Mesenchymal stem cell (in vitro differentiated cells and primary cell): ENCODE data around the gene TRMO.

Experiments
- DNase-seq: peaks from one replicate; pipeline ENCODE4 v3.0.0-alpha.2; 2013
- H2AFZ ChIP-seq: one replicate; pipeline ENCODE4 v1.6.1; 2013; ENCODE audit warnings: low read depth, mild to moderate bottlenecking, control low read depth, inconsistent platforms, low read length, moderate library complexity
- H2AK5ac ChIP-seq: 2 replicates; pipeline ENCODE4 v1.6.1; 2013; ENCODE audit warnings: low read length, moderate library complexity, mild to moderate bottlenecking, inconsistent platforms; ENCODE audit not compliant: severe bottlenecking
- H2BK120ac ChIP-seq: one replicate; pipeline ENCODE4 v1.6.1; 2013; ENCODE audit warnings: low read depth, mild to moderate bottlenecking, inconsistent platforms, low read length, moderate library complexity
- H2BK12ac ChIP-seq, 2 experiments: one replicate each; pipeline ENCODE4 v1.6.1; 2013; ENCODE audit warnings: inconsistent platforms in 2 of 2, low read length in 2 of 2, mild to moderate bottlenecking in 2 of 2, moderate library complexity in 2 of 2, control low read depth in 1 of 2
- H2BK15ac ChIP-seq: one replicate; pipeline ENCODE4 v1.6.1; 2013; ENCODE audit warnings: mild to moderate bottlenecking, low read depth, inconsistent platforms; ENCODE audit not compliant: poor library complexity, severe bottlenecking
- H2BK5ac ChIP-seq: 2 replicates; pipeline ENCODE4 v1.6.1; 2013; ENCODE audit warnings: low read depth, mild to moderate bottlenecking, low read length, control low read depth, inconsistent platforms; ENCODE audit not compliant: poor library complexity, severe bottlenecking
- H3K14ac ChIP-seq, 2 experiments: one replicate each; pipeline ENCODE4 v1.6.1; 2013; ENCODE audit warnings: inconsistent platforms in 2 of 2, low read length in 2 of 2, control low read depth in 1 of 2, mild to moderate bottlenecking in 1 of 2, moderate library complexity in 1 of 2
- H3K18ac ChIP-seq, 2 experiments: one replicate each; pipeline ENCODE4 v1.6.1; 2013; ENCODE audit warnings: inconsistent platforms in 2 of 2, low read length in 2 of 2, control low read depth in 1 of 2, low read depth in 1 of 2, mild to moderate bottlenecking in 1 of 2
- H3K23ac ChIP-seq, 2 experiments: one replicate each; pipeline ENCODE4 v1.6.1; 2013; ENCODE audit warnings: inconsistent platforms in 2 of 2, low read length in 2 of 2, mild to moderate bottlenecking in 2 of 2, moderate library complexity in 2 of 2, control low read depth in 1 of 2
- H3K27ac ChIP-seq: 2 replicates; pipeline ENCODE4 v1.5.1; 2013; ENCODE audit warnings: mild to moderate bottlenecking, moderate library complexity, low read length, control low read depth, inconsistent platforms; ENCODE audit not compliant: poor library complexity, severe bottlenecking
- H3K27me3 ChIP-seq, 2 experiments: 2 replicates each; pipeline versions ENCODE4 v1.6.1 to v1.7.0; 2013; ENCODE audit warnings: low read length in 2 of 2, mild to moderate bottlenecking in 2 of 2, moderate library complexity in 2 of 2, control low read depth in 1 of 2, inconsistent platforms in 1 of 2; ENCODE audit not compliant: control insufficient read depth in 1 of 2, insufficient read depth in 1 of 2
- H3K36me3 ChIP-seq, 2 experiments: 2 replicates each; pipeline versions ENCODE4 v1.6.1 to v1.7.0; 2013; ENCODE audit warnings: low read length in 2 of 2, control low read depth in 1 of 2, inconsistent platforms in 1 of 2, low read depth in 1 of 2, mild to moderate bottlenecking in 1 of 2; ENCODE audit not compliant: insufficient read depth in 2 of 2, control insufficient read depth in 1 of 2
- H3K4ac ChIP-seq, 2 experiments: one replicate each; pipeline ENCODE4 v1.6.1; 2013; ENCODE audit warnings: inconsistent platforms in 2 of 2, low read length in 2 of 2, mild to moderate bottlenecking in 2 of 2, moderate library complexity in 2 of 2, control low read depth in 1 of 2, low read depth in 1 of 2
- H3K4me1 ChIP-seq: 2 replicates; pipeline ENCODE4 v1.6.1; 2013; ENCODE audit warnings: low read depth, low read length, control low read depth; ENCODE audit not compliant: control insufficient read depth, insufficient read depth
- H3K4me2 ChIP-seq: 2 replicates; pipeline ENCODE4 v1.6.1; 2013; ENCODE audit warnings: low read length, mild to moderate bottlenecking, inconsistent platforms; ENCODE audit not compliant: poor library complexity, severe bottlenecking
- H3K4me3 ChIP-seq, 2 experiments: 2 replicates each; pipeline versions ENCODE4 v1.5.1 to v1.7.0; 2013; ENCODE audit warnings: low read length in 2 of 2, mild to moderate bottlenecking in 2 of 2, control low read depth in 1 of 2, low read depth in 1 of 2; ENCODE audit not compliant: insufficient read depth in 1 of 2
- H3K79me1 ChIP-seq: replicated peaks from 2 replicates; pipeline ENCODE4 v1.6.1; 2013; ENCODE audit warnings: mild to moderate bottlenecking, control low read depth, low read length, inconsistent platforms; ENCODE audit not compliant: poor library complexity, severe bottlenecking
- H3K9ac ChIP-seq: 2 replicates; pipeline ENCODE4 v1.7.0; 2013; ENCODE audit warnings: mild to moderate bottlenecking, low read length, moderate library complexity
- H3K9me3 ChIP-seq: 2 replicates; pipeline ENCODE4 v1.7.0; 2013; ENCODE audit warnings: mild to moderate bottlenecking, low read length; ENCODE audit not compliant: control insufficient read depth
- H4K8ac ChIP-seq: one replicate; pipeline ENCODE4 v1.6.1; 2013; ENCODE audit warnings: inconsistent platforms, mild to moderate bottlenecking, low read length, moderate library complexity
- H4K91ac ChIP-seq: one replicate; pipeline ENCODE4 v1.6.1; 2013; ENCODE audit warnings: mild to moderate bottlenecking, low read length, inconsistent platforms
- WGBS: methylation state at CpG from one replicate; pipeline ENCODE4 v1.1.7; 2013; ENCODE audit warnings: mixed read lengths; 5-methylcytosine and 5-hydroxymethylcytosine counted together

The TRMO gene

GRCh38 chr9:97935276-97935675 lies 13.0 kb upstream of the TRMO start:
- Histone ChIP-seq H3K18ac (no peak overlapping the region), H3K4ac (no peak overlapping the region), H3K79me1 (no peaks in the 10 kb centered on the region), H3K36me3 (no peaks in the 10 kb centered on the region), H3K9ac (no peak overlapping the region), H3K4me3 (no peak overlapping the region), H3K27me3 (peaks cover 59 to 60% of the 10 kb centered on the region in 2 experiments), H3K23ac (no peak overlapping the region), H3K14ac (no peak overlapping the region), H3K4me2 (no peak overlapping the region), H4K91ac (no peak overlapping the region), H3K4me1 (no peaks in the 10 kb centered on the region), H2BK12ac (no peak overlapping the region), H3K27ac (no peak overlapping the region), H2BK15ac (no peak overlapping the region), H4K8ac (no peak overlapping the region), H2AK5ac (no peak overlapping the region), H3K9me3 (no peaks in the 10 kb centered on the region), H2BK120ac (no peak overlapping the region), H2BK5ac (no peak overlapping the region), H2AFZ (no peak overlapping the region)
- no peak for DNase-seq
- WGBS = 47% methylated on average over 1 of the region's 1 CpG

- Histone ChIP-seq H2AFZ (no peak overlapping the region), H3K9ac (no peak overlapping the region), H3K27ac (no peak overlapping the region), H3K4me2 (no peak overlapping the region), H3K14ac (no peak overlapping the region), H4K91ac (no peak overlapping the region), H2BK120ac (no peak overlapping the region), H3K18ac (no peak overlapping the region), H3K27me3 (peaks cover 57 to 58% of the 10 kb centered on the region in 2 experiments), H3K23ac (no peak overlapping the region), H2BK15ac (no peak overlapping the region), H3K36me3 (no peaks in the 10 kb centered on the region), H3K4me1 (no peaks in the 10 kb centered on the region), H2AK5ac (no peak overlapping the region), H4K8ac (no peak overlapping the region), H3K4me3 (no peak overlapping the region), H3K79me1 (no peaks in the 10 kb centered on the region), H2BK12ac (no peak overlapping the region), H3K4ac (no peak overlapping the region), H3K9me3 (no peaks in the 10 kb centered on the region), H2BK5ac (no peak overlapping the region)
- WGBS = 18% methylated on average over 3 of the region's 6 CpGs
- DNase-seq = no peak
Observed at GRCh38 chr9:97934321-97935115, 12.2 kb upstream of the TRMO start.

GRCh38 chr9:97933297-97933998 lies 11.1 kb upstream of the TRMO start:
- Histone ChIP-seq H3K4me2 (no peak overlapping the region), H3K14ac (no peak overlapping the region)
- WGBS = 20% methylated on average over 1 of the region's 4 CpGs

GRCh38 chr9:97930972-97931371 lies 8.7 kb upstream of the TRMO start:
- no peak overlapping the region for H3K4ac ChIP-seq
- H3K27me3 ChIP-seq = peaks cover 48 to 49% of the 10 kb centered on the region in 2 experiments
- H3K9ac ChIP-seq = no peak overlapping the region
- H3K23ac ChIP-seq = no peak overlapping the region
- H2BK12ac ChIP-seq = no peak overlapping the region
- H3K4me2 ChIP-seq = no peak overlapping the region
- 71% methylated on average over 2 of the region's 3 CpGs for WGBS
- H4K8ac ChIP-seq = no peak overlapping the region
- no peak overlapping the region for H2BK15ac ChIP-seq
- no peak overlapping the region for H2BK5ac ChIP-seq
- H3K79me1 ChIP-seq = no peaks in the 10 kb centered on the region
- H3K4me1 ChIP-seq = no peaks in the 10 kb centered on the region
- H3K18ac ChIP-seq = no peak overlapping the region
- H2AK5ac ChIP-seq = no peak overlapping the region
- H2AFZ ChIP-seq = no peak overlapping the region
- H3K9me3 ChIP-seq = no peaks in the 10 kb centered on the region
- no peak overlapping the region for H2BK120ac ChIP-seq
- H3K14ac ChIP-seq = no peak overlapping the region
- DNase-seq = no peak
- no peak overlapping the region for H4K91ac ChIP-seq
- no peak overlapping the region for H3K27ac ChIP-seq
- no peak overlapping the region for H3K4me3 ChIP-seq
- H3K36me3 ChIP-seq = no peaks in the 10 kb centered on the region

More at GRCh38 chr9:97933297-97933998, 11.1 kb upstream of the TRMO start:
- Histone ChIP-seq H3K27me3 (peaks cover 49 to 51% of the 10 kb centered on the region in 2 experiments), H2BK120ac (no peak overlapping the region), H2AFZ (no peak overlapping the region), H2BK12ac (no peak overlapping the region), H3K4ac (no peak overlapping the region), H3K18ac (no peak overlapping the region), H3K79me1 (no peaks in the 10 kb centered on the region), H3K4me3 (no peak overlapping the region), H3K9ac (no peak overlapping the region), H3K23ac (no peak overlapping the region), H4K91ac (no peak overlapping the region), H3K9me3 (no peaks in the 10 kb centered on the region), H4K8ac (no peak overlapping the region), H3K36me3 (no peaks in the 10 kb centered on the region), H2BK15ac (no peak overlapping the region), H3K27ac (no peak overlapping the region), H2BK5ac (no peak overlapping the region), H3K4me1 (no peaks in the 10 kb centered on the region), H2AK5ac (no peak overlapping the region)
- DNase-seq = no peak
